Fibroblast of pulmonary artery (primary cell): ENCODE data around the gene TSFM.

Source experiments
- DNase-seq: peaks from one replicate; pipeline ENCODE4 v3.0.0-alpha.2; 2010; ENCODE audit warnings: low read depth
- H3K4me3 ChIP-seq: replicated peaks from 2 replicates; pipeline ENCODE4 v1.5.1; 2011; ENCODE audit warnings: low read depth, mild to moderate bottlenecking, control low read depth, low read length, moderate library complexity
- TF ChIP-seq, protein P1 (sequence below): IDR thresholded peaks from 2 replicates; pipeline ENCODE4 v1.5.1; 2011; ENCODE audit warnings: mild to moderate bottlenecking, control low read depth, low read length, inconsistent platforms; ENCODE audit errors: missing control alignments

TSFM gene

DNA sequence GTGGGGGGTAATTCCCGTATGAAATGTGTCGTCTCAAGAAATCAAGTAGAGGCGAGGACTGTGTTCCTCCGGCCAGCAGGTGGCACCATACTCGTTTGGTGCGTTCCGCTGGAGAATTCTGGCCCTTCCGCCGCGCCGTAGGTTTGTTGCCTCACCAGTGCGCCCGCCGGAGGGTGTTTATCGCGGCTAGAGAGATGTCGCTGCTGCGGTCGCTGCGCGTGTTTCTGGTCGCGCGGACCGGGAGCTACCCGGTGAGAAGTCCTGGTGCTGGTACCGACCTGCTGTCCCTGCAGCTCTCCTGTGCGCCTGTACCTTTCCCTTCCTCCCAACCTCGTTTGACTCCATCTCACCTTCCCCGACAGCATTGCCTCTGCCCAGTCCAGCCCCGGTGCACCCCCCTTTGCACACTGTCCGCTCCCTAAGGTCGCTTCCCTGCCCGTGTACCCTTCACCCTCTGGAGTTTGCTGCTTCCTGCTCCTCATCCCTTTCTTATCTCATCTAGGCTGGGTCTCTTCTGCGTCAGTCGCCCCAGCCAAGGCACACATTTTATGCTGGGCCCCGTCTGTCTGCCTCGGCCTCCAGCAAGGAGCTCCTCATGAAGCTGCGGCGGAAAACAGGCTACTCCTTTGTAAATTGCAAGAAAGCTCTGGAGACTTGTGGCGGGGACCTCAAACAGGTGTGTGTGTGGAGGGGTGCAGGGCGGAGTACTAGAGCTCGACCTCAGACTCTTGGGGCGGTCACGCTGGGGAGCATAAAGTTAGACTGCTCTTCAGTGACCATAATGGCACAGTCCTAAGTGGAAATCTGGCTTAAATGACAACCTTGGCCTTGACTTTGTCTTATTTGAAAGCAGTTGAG is at the start of gene TSFM:
Gene TSFM, plus strand, starts transcription at position 180 of the 858 bp plus-strand sequence. Its CDS starts 15 bp downstream, at position 195.
- peak; percentile 96 for DNase-seq
- TF ChIP-seq, protein P1, sequence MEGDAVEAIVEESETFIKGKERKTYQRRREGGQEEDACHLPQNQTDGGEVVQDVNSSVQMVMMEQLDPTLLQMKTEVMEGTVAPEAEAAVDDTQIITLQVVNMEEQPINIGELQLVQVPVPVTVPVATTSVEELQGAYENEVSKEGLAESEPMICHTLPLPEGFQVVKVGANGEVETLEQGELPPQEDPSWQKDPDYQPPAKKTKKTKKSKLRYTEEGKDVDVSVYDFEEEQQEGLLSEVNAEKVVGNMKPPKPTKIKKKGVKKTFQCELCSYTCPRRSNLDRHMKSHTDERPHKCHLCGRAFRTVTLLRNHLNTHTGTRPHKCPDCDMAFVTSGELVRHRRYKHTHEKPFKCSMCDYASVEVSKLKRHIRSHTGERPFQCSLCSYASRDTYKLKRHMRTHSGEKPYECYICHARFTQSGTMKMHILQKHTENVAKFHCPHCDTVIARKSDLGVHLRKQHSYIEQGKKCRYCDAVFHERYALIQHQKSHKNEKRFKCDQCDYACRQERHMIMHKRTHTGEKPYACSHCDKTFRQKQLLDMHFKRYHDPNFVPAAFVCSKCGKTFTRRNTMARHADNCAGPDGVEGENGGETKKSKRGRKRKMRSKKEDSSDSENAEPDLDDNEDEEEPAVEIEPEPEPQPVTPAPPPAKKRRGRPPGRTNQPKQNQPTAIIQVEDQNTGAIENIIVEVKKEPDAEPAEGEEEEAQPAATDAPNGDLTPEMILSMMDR, result peak; percentile 85
- H3K4me3 ChIP-seq, result peak within 1 kb of the TSS; percentile 99

DNA sequence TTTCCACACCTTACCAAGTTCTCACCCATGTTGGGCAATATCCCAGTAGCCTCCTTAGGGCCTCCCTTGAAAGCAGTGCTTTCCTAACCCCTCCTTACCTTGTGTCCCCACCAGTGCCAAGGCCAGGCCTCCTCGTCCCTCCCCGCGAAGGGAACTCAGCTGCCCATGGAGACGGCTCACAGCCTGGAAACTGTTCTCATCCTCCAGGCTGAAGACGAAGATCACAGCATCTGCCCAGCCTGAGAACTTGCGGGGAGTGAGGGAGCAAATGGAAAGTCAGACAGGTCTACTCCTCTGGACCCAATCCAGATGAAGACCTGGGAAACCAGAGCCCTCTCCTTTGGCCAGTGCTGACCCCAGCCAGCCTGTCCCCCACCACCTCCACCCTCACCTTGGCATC is 48.7 kb upstream of the TSFM start:
- TF ChIP-seq, protein P1, result no peak
- no peak for DNase-seq
- H3K4me3 ChIP-seq, result no peak overlapping the region

DNA sequence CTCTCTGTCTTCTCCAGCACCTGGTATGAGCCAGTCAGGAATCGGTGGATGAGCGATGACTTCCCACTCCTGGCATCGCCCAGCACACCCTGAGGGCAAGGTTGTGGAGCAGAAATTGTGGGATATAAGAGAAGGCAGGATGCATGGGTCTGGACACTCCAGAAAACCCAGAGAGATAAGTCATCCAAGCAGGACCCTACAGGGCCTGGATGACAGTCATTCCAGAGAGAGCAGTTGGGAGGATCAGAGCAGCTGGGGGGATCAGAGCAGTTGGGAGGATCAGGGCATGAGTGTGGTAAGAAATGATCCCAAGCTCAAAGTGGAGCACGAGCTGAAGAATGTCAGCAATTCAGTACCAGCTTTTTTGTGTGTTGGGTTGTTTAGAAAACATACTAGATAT is 48.0 kb upstream of the TSFM start:
- no peak overlapping the region for H3K4me3 ChIP-seq
- DNase-seq, result no peak
- TF ChIP-seq, protein P1, result no peak

DNA sequence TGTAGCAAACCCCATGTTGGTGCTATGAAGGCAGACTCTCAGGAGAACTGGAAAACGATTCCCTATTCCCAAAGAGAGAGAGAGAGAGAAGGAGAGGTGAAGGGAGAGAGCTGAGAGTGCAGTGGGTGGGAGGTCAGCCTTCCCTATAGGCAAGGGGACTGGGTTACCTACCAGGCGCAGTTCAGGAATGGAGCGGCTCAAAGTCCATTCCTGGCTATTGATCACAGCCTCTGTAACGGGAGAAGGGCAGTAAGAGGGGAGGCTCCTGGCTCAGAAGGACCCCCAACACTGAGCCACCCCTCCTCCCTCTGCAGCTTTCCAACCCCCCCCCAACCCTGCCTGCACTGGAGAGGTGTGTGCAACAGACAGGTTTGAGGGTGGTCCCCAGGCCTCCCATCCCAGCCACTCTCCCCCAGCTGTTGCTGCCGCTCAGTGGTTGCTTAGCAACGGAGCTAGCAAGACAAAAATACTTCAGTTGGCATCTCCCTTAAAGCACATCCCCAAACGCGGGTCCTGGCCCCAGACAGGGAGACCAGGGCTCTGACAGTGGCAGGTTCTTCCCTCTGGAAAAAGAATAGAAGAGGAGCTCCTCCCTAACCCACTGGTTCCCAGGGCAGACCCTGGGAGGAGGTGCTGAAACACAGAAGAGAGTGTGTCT is 47.3 kb upstream of the TSFM start:
- no peak for DNase-seq
- TF ChIP-seq, protein P1, result no peak
- no peak overlapping the region for H3K4me3 ChIP-seq

DNA sequence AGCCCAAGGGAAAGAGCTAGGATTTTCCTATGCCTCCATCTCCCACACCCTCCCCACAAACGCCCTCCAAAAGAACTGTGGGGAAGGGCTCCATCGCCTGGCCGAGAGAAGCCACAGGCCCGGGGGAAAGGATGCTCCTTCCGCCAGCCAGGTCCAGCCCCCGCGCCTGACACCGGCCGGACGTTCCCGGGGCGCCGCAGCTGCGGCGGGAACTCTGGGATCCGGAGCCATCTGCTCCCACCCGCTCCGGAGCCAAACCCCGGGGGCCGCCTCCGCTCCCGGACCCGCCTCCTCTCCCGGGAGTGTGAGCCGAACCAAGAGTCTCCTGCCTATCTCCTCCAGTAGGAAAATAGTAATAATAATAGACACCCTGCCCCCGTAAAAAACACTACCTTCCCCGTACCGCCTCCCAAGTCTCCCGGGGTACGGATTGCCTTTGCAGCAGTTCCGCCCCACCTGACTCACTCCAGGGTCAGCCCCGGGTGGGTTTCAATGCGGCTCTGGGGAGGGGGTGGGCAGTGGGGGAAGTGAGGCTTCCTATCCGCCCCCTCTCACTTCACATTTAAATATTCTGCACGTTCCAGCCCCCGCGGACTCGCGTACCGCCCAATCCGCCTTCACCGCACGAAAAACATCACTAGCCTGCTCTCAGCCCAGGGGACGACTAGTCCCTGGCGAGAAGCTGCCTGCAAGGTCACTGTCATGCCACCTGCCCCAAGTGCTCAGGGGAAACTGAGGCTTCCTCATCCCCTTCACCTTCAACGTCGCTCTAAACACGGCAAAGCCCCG is 46.4 kb upstream of the TSFM start:
- TF ChIP-seq, protein P1, result peak; percentile 29
- DNase-seq, result peak; percentile 29
- peak overlapping the region; percentile 24 for H3K4me3 ChIP-seq

DNA sequence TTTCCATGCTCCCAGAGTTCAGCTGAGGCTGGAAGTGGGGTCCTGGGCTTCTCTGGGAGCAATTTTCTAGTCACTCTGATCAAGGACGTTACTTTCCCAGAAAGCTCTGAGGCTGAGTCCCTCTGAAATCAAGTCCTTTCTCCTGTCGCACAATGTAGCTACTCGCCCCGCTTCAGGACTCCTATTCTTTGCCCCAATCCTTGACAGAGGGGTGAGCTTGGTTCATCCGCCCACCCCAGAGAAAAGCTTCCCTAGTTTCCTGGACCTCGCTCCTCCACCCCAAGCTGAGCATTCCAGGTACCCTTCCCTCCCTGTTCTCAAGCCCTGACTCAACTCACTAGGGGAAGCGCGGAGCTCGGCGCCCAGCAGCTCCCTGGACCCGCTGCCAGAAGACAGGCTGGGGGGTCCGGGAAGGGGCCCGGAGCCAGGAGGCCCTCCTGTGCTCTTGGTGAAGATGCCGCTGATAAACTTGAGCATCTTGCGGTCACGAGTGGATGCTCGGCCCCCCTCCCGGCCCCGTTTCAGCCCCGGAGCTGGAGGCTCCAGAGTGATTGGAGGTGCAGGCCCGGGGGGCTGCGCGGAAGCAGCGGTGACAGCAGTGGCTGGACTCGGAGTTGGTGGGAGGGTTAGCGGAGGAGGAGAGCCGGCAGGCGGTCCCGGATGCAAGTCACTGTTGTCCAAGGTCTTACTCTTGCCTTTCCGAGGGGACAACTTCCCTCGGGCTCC is 45.7 kb upstream of the TSFM start:
- no peak overlapping the region for H3K4me3 ChIP-seq
- no peak for DNase-seq
- TF ChIP-seq, protein P1, result no peak
